Measurements from ENCODE around the gene ARAP2.

DNA sequence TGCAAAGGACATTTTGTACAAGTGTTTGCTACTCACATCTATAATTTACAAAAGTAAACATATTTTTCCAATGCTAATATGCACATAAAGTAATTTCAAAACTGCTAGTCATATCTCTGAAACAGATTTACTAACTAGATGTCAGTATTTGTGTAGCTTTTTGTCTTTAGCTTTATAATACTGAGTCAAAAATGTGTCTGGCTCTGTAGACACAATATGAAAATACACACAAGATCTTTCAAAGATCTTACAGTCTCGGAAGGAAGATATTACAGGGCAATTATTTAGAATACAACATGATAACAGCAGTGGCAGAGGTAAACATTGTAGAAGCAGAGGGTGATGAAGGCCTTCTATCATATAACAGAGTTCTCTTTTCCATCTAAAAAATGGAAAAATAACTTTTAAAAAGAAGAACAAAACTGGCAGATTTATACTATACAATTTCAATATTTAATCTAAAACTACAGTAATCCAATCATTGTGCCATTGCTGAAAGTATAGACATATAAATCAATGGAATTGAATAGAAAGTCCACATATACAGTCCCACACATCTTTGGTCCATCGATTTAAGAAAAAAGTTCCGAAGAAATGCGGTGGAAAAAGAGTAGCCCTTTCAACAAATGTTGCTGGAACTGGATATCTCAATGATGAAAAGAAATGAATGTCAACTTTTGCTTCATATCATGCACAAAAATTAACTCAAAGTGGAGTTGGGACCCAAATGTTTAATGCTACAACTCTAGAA lies 29.4 kb downstream of the ARAP2 start:
- TF ChIP-seq POLR2A (IDR thresholded peaks at IDR 0.05) = no peak
- TF ChIP-seq, protein P1, sequence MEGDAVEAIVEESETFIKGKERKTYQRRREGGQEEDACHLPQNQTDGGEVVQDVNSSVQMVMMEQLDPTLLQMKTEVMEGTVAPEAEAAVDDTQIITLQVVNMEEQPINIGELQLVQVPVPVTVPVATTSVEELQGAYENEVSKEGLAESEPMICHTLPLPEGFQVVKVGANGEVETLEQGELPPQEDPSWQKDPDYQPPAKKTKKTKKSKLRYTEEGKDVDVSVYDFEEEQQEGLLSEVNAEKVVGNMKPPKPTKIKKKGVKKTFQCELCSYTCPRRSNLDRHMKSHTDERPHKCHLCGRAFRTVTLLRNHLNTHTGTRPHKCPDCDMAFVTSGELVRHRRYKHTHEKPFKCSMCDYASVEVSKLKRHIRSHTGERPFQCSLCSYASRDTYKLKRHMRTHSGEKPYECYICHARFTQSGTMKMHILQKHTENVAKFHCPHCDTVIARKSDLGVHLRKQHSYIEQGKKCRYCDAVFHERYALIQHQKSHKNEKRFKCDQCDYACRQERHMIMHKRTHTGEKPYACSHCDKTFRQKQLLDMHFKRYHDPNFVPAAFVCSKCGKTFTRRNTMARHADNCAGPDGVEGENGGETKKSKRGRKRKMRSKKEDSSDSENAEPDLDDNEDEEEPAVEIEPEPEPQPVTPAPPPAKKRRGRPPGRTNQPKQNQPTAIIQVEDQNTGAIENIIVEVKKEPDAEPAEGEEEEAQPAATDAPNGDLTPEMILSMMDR (IDR thresholded peaks at IDR 0.05) = no peak
